ENCODE results near the gene STK40.

Gene STK40

GRCh38 chr1:36389261-36389660 is 3.5 kb upstream of the STK40 start:
- TF ChIP-seq ZNF274 (IDR thresholded peaks at IDR 0.05; ENCODE audit: low read depth, low read length), result no peak
- no peak overlapping the region; the same call in 1 of the 2 replicates for H3K4me3 ChIP-seq (ENCODE audit: low read length)

- peak overlapping the region; percentile 76; the same call in 1 of the 2 replicates for H3K4me3 ChIP-seq (ENCODE audit: low read length)
- TF ChIP-seq ZNF274 (IDR thresholded peaks at IDR 0.05; ENCODE audit: low read depth, low read length), result no peak
Observed at GRCh38 chr1:36387141-36387949, 1.6 kb upstream of the STK40 start.

GRCh38 chr1:36386265-36387140 is 779 bp upstream of the STK40 start:
- no peak for TF ChIP-seq ZNF274 (IDR thresholded peaks at IDR 0.05; ENCODE audit: low read depth, low read length)
- peak overlapping the region; percentile 76 for H3K4me3 ChIP-seq (ENCODE audit: low read length)

GRCh38 chr1:36384542-36385409 is 948 bp downstream of the STK40 start:
- H3K4me3 ChIP-seq (ENCODE audit: low read length), result peak overlapping the region; percentile 95
- no peak for TF ChIP-seq ZNF274 (IDR thresholded peaks at IDR 0.05; ENCODE audit: low read depth, low read length)

GRCh38 chr1:36383240-36383639 is 2.5 kb downstream of the STK40 start:
- no peak overlapping the region for H3K4me3 ChIP-seq (ENCODE audit: low read length)
- TF ChIP-seq ZNF274 (IDR thresholded peaks at IDR 0.05; ENCODE audit: low read depth, low read length), result no peak

GRCh38 chr1:36382669-36383068 is 3.1 kb downstream of the STK40 start:
- H3K4me3 ChIP-seq (ENCODE audit: low read length), result no peak overlapping the region
- TF ChIP-seq ZNF274 (IDR thresholded peaks at IDR 0.05; ENCODE audit: low read depth, low read length), result no peak

GRCh38 chr1:36382231-36382630 is 3.5 kb downstream of the STK40 start:
- H3K4me3 ChIP-seq (ENCODE audit: low read length), result no peak overlapping the region
- no peak for TF ChIP-seq ZNF274 (IDR thresholded peaks at IDR 0.05; ENCODE audit: low read depth, low read length)

GRCh38 chr1:36381405-36381804 is 4.3 kb downstream of the STK40 start:
- no peak overlapping the region for H3K4me3 ChIP-seq (ENCODE audit: low read length)
- TF ChIP-seq ZNF274 (IDR thresholded peaks at IDR 0.05; ENCODE audit: low read depth, low read length), result no peak

- no peak for TF ChIP-seq ZNF274 (IDR thresholded peaks at IDR 0.05; ENCODE audit: low read depth, low read length)
- H3K4me3 ChIP-seq (ENCODE audit: low read length), result no peak overlapping the region
Observed at GRCh38 chr1:36380782-36381181, 4.9 kb downstream of the STK40 start.

- no peak for TF ChIP-seq ZNF274 (IDR thresholded peaks at IDR 0.05; ENCODE audit: low read depth, low read length)
- H3K4me3 ChIP-seq (ENCODE audit: low read length), result no peak overlapping the region
Observed at GRCh38 chr1:36380143-36380619, 5.5 kb downstream of the STK40 start.

GRCh38 chr1:36377791-36378492 is 7.8 kb downstream of the STK40 start:
- TF ChIP-seq ZNF274 (IDR thresholded peaks at IDR 0.05; ENCODE audit: low read depth, low read length), result no peak
- no peak overlapping the region for H3K4me3 ChIP-seq (ENCODE audit: low read length)

- no peak for TF ChIP-seq ZNF274 (IDR thresholded peaks at IDR 0.05; ENCODE audit: low read depth, low read length)
- H3K4me3 ChIP-seq (ENCODE audit: low read length), result no peak overlapping the region
Observed at GRCh38 chr1:36372617-36373016, 13.1 kb downstream of the STK40 start.

Data from GM08714 (cell line).